Loucy (cell line): ENCODE results near the gene CNTN4.

Experiments
- CTCF ChIP-seq: fragments of 200-600 bp; sonication (generic); conservative IDR thresholded peaks from 2 replicates; pipeline ENCODE4 v1.5.1; 2014; ENCODE audit warnings: mild to moderate bottlenecking, antibody characterized with exemption, low read length
- EZH2phosphoT487 ChIP-seq: fragments of 200-600 bp; IDR thresholded peaks from 2 replicates; pipeline ENCODE4 v1.6.1; 2018; ENCODE audit warnings: antibody characterized with exemption, mild to moderate bottlenecking, moderate library complexity, borderline replicate concordance

GRCh38 chr3:2765002-2765579, 666.4 kb downstream of the CNTN4 start:
- peak; percentile 44 for TF ChIP-seq CTCF
- TF ChIP-seq EZH2phosphoT487 = no peak
